HG03354 (cell line): Measurements from ENCODE around the gene PLXDC1.

Experiments
- ATAC-seq: cut with Tn5 transposase; IDR thresholded peaks from one replicate; pipeline ENCODE4 v1.9.1; 2021; ENCODE audit warnings: mild to moderate bottlenecking; ENCODE audit not compliant: unreplicated experiment, poor library complexity, severe bottlenecking

The PLXDC1 gene

DNA sequence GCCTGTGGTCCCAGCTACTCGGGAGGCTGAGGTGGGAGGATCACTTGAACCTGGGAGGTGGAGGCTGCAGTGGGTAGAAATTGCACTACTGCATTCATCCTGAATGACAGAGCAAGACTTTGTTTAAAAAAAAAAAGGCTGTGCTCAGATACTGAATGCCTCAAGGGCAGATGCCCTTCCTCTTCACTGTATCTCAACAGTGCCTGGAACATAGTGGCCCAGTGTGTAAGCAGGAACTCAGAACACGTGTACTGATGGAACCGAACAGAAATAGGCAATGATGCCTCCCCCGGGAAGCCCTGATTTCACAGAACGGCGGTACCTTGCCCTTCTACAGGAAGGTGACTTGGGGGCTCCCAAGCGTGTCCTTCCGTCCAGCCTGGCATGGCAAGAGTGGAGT lies 46.8 kb downstream of the PLXDC1 start:
- ATAC-seq, result no peak

DNA sequence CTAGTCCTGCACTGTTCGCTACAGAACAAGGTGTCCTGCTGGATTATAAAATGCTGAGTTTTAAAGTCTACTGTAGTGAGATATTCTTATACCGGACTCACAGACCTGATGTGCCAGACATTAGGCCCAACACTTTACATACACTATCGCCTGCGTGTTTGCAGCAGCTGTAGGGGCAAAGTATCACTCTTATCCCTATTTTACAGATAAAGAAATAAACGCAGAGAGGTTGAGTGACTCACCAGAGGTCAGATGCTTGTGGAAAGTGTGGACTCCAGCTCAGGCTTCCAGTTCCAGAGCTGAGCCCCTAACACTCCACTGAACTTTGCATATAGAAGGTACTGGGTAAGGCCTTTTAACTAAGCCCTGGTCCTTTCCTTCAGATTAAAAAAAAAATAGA lies 47.4 kb downstream of the PLXDC1 start:
- no peak for ATAC-seq

DNA sequence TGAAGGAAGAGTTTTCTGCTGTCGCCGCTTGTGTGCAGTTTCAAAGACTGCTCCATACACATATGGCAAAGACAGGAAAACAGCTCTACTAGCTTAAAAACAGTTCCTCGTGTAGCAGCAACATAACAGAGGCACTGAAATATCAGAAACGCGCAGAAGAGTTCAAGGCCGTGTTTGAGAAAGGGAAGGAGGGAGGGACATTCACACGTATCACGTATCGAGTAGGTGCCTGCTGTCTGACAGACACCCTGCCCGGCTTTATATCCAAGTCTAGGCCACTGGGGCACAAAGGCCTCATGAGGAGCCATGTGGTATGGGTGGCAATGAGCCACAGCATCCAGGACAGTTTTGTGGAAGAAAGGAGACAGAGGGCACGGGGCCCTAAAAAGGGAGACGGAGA lies 50.3 kb downstream of the PLXDC1 start:
- no peak for ATAC-seq

DNA sequence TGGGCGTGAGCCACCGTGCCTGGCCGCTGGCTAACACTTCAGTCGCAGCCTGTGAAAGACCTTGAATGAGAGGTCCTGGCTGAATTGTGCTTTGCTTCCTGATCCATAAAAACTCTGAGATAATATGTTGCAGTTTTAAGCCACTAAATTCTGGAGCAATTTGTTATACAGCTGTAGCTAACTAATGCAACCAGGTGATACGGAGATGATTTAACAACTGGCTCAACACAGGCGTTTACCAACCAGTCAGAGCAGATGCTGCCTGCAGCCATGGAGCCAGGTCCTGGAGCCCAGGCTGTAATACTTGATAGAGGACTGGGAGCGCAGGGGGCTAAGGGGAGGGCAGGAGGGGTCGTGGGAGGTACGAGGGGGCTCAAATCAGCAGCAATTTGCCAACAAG lies 50.9 kb downstream of the PLXDC1 start:
- no peak for ATAC-seq

DNA sequence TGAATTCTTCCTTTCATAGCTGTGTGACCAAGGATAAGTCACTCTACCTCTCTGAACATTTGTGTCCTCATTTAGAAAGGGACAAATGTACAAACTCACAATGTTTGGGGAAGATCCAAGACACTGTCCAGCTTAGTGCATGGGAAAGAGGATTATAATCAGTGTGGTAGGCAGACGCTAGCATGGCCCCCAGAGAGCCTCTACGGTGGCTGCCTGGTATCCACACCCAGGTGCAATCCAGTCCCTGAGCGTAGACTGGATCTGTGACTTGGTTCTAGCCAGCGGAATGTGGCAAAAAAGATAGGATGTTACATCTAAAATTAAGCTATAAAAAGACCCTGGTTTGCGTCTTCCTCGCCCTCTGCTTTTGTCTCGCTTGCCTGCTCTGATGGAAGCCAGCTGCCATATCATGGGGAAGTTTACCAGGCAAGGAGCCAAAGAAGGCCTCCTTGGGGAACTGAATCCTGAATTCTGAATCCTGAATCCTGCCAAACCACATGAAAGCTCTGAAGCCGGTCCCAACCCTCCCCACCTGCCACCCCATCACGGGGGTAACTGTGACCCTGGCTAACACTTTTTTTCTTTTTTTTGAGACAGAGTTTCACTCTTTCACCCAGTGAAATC lies 51.7 kb downstream of the PLXDC1 start:
- no peak for ATAC-seq

DNA sequence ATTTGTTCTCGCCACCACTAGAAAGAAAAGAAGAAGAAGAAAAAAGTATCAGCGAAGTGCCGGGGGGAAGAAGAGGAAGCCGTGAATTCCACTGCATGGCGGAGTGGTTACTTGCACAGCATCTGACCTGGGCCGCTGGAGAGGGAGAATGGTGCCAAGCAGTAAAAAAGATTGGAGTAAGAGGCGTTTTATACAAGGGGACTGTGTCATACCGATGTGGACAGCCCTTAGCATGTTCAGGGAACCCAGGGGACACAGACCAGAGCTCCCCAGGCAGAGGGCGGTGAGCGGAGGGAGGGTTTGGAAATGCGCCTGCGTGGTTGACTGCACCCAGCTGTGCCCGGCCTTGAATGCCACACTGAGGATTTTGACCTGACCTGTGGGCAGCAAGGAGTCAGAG lies 52.8 kb downstream of the PLXDC1 start:
- no peak for ATAC-seq

DNA sequence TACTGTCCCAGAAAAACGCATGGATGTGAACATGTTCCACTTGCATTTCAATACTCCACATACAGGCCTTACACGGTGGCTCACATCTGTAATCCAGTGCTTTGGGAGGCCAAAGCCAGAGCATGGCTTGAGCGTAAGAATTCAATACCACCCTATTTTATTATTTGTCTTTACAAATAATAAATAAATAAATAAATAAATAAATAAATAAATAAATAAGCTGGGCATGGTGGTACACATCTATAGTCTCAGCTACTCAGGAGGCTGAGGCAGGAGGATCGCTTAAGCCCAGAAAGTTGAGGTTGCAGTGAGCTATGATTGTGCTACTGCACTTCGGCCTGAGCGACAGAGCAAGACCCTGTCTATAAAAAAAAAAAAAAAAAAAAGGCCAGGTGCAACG lies 53.9 kb downstream of the PLXDC1 start:
- no peak for ATAC-seq

DNA sequence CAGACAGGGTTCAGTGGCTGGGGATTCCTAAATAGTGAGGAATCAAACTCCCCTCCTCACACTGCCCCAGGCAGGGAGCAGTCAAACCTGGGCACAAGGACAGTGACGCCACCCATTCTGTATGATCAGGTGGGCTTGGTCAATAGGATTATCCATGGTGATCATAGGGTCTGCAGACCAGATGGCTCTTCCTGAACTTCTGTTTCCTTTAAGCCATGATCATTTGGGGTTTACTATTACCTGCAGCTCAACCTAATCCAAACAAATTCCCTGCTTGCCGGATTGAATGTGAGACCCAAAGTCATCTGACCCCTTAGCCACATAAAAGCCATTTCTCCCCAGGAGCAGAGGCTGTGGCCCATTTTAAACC lies 54.3 kb downstream of the PLXDC1 start:
- no peak for ATAC-seq

DNA sequence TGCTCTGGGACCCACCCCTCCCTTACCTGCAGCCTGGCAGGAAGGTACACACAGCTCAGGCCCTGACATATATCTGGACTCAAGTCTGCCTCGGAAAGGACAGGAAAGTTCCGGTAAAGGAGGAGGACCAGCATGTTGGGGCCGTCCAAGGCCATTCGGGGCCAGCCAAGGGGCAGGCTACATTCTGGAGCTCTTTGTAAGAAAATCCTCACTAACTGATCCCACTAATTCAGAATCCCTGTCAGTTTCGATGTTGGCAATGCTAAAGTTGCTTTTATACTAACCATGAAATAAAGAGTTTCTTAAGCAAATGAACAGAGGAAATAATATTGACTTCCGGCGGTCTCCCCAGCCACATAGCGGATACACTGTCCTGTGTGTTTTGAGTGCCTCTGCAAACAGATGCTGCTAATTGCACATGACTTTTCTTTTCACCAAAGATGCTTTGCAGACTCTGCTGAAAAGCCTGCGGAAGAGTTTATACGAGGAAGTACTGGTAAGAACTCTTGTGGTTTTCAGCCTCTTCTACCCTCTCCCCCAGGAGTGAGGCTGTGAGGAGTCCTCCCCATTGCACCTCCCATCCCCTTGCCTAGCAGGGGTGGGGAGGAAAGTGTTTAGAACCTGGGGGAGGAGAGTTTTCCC lies 54.8 kb downstream of the PLXDC1 start:
- no peak for ATAC-seq

DNA sequence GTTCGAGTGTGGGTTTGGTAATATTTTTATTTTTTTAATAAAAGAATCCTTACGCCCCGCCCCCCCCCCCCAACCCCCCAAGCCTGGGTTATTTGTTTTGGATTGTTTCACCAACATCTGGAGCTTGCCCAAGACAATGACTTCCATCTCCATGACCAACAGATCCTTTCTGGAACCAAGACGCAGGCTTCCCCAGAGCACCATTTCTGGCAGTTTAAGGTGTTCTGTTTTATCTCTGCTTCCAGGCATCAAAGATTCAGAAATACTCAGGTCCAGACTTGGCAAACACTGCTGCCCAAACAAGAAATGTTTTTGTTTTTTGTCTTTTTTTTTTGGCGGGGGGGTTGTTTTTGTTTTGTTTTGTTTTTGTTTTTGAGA lies 56.1 kb downstream of the PLXDC1 start:
- ATAC-seq, result no peak

DNA sequence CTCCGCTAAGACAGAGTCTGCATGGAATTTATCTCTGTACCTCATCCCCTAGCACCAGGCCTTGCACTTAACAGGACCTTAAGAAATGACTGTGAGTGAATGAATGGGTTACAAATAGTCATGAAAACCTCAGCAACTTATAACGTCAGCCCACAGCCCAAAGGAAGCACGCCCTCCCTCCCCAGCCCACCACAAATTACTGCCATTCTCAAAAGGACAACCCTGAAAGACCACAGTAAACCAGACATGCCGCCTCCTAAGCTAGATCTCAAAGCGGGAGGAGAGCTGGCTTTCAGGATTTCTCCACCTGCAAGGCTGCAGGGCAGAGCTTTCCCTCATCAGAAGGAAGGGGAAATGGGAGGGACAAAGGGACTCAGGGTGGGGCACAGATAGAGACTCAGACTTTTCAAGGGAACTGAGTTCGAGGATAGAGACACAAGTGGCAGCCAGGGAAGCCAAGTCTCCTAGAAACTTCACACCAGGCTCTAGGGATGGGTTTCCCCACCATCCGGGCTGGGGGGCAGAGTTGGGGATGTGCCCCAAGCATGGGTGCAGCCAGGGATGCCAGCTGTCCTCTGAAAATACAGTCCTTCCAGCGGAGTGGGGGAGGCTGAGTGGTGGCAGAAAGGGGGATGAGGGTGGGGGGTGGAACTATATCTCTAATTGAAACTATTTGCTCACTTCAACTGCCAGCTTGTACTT lies 56.7 kb downstream of the PLXDC1 start:
- ATAC-seq, result no peak

DNA sequence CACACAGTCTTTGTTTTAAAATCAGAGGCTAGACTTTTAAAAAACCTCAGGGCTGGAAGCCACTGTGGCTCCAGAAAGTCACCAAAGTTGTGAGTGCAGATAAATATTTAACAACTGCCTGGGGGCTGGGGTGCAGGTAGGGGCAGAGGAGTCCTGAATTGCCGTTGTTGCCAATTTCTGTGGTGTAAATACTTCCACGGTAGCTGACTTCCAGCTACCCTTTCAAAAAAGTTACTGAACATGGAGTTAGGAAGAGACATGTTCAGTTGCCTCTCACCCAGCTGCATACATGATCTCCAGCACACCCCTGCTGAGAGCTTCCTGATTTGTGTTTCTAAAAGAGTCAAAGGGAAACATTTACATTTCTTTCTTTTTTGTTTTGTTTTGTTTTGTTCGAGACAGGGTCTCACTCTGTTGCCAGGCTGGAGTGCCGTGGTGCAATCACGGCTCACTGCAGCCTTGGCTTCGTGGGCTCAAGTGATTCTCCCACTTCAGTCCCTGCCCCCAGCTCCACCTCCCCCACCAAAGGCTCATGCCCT lies 58.7 kb downstream of the PLXDC1 start:
- no peak for ATAC-seq

DNA sequence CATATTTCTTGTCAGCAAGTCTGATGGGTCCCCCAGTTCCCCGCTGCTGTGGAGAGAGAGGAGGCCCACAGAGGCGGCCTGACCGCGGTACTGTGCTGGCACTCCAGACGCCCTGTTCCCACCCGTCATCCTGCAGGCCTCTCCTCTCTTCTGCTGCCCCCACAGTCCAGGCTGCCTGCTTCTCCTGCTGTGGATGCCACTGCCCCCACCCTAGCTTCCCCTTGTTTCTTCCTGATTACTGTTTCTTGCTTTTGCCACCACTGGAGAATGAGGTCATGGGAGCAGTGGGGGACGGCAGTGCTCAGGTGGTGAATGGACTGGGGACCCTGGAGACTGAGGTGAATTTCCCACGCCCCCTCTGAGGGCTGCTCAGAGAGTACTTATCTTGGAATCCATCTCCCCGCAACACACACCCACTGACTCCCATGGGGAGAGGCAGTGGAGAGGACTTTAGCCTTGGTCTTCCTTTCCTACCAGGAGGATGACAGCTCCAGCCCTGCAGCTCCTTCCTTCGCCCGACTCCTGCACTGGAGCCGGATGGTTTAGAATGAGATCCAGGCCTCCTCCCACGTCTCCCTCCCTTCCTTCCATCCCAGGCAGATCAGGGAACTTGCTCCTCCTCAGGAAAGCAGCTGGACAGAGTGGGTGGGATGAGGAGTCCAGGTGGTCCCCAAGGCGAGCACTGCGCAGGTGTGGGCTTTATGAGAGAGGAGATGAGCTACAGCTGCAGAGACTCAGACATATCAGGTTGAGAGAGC lies 60.4 kb downstream of the PLXDC1 start:
- ATAC-seq, result no peak

DNA sequence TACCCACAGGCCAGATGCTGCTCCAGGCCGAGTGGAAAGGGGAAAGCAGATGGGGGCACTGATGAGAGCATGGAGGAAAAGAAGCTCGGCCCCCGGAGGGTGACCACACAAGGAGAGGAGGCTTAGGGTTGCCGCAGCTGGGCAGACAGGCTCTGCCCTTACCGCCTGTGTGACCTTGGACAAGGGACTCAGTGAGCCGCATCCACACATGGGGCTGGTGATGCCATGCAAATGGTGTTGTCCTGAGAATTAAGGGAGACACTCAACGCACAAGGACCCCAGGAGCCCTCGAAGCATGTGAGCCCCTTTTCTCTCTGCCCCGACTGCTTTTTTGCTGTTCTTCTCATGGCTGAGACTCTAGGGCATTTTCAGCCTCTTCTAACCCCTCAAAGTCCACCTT lies 61.0 kb downstream of the PLXDC1 start:
- no peak for ATAC-seq

DNA sequence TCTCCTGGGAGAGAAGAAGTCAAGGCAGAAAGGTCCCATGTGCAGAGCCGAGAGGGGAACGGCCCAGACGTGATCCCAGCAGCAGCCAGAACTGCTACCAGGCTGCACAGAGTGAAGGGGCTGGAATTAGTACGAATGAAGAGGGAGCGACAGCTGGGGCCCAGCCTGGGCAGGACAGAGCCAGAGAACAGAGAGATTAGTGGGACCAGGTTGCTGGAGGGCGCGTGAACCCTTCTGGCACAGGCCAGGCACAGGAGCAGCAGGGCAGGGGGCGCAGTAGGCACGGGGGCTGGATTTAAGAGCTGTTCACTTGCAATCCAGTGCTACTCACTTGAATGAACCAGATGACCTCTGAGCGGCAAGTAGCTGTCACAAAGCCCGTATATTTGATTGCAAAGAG lies 66.9 kb downstream of the PLXDC1 start:
- no peak for ATAC-seq

DNA sequence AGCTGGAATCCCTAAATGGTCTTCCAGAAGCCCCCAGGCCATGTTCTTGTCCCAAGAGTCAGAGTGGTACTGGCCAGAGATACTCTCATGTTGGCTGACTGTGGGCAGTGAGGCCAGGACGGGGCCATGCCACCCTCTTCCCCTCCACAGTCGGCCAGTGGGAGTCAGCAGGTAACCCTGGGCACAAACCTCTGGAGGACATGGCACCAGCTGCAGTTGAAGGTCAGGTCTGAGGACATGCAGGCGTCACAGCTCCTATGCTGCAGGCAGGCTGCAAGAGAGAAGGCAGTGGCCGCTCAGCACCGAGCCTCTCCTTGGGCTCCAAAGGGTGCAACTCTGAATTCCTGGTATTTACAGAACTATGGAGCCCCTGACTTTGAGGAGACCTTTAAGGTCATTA lies 68.2 kb downstream of the PLXDC1 start:
- ATAC-seq, result no peak

DNA sequence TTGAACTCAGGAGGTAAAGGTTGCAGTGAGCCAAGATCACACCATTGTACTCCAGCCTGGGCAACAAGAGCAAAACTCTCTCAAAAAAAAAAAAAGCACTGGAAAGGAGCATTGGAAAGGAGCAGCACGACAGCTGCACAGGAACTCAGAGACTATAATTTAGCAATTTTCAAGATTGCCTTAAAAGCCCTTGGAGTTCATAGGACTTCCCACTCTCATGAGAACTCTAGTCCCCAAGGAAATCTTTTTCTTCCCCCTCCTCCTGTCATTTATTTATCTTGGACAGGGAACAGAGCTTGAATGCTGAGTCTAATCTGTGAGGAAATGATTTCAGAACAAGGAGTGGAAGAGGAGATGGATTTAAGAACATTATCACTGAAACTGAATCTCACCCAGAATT lies 69.0 kb downstream of the PLXDC1 start:
- ATAC-seq, result no peak

DNA sequence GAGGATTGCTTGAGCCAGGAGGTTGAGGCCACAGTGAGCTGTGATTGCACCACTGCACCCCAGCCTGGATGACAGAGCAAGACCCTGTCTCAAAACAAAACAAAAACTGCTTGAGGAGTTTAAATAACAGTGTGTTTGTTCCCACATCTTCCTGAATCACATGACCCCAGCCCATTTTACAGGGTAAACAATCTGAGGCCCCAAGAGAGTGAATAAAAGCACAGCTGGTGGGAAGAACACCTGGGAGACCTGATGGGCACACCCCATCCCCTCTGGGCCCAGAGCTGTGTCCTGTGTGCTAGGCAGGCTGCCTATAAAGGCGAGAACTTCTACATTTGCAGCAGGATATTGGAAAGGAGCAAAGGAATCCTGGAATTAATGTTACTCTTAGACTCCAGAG lies 69.6 kb downstream of the PLXDC1 start:
- no peak for ATAC-seq

DNA sequence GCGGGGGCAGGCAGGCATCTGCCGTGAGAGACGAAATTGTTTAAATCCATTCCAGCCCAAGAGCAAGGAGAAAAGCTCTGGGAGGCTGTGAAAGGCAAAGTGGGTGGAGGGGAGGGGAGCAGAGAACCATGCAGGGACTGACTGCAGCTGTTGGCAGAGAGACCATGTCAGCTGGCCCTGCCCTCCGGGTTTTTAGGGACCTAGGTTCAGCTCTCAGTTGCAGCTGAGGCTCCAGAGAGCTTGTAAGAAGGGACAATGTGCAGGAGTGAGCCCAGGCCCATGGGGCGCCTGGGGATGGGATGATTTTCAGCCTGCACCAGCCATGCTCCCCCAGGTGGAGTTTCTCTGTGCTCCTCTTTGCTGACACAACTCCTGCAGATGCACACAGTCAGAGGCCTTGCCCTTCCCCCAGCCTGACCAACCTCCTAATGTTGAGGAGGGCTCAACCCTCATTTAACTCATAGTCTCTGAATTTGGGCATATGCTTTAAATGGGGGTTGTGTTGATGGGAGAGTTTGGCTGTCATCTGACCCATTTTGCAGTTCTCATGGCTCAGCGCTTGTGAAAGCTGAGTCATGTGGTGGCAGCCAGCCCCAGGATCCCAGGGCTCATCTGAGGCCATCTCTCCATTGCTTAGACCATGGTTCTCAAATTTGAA lies 70.9 kb downstream of the PLXDC1 start:
- ATAC-seq, result no peak

DNA sequence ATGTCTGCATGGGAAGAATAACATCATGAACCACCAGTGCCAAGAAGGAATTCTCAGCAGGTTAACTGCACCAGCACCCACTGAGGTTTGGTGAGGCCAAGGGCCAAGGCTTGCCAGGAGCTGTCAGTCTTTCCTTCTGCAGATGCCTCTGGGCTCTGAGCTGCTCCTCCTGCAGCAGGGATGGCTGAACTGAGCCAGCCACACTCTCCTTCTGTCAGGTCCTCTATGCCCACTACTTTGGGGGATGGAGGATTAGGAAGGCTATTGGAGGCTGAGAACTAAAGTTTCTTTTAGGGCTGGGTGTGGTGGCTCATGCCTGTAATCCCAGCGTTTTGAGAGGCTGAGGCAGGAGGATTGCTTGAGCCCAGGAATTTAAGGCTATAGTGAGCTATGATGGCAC lies 71.6 kb downstream of the PLXDC1 start:
- no peak for ATAC-seq
